NCI-H187 treated with DMSO at 0.1 percent for 48 hours (cell line): Measurements from ENCODE around the gene WWTR1.

Experiments used
- DNase-seq: peaks from one replicate; lab custom pipeline; 2025; lab: John Stamatoyannopoulos, UW

The WWTR1 gene

DNA sequence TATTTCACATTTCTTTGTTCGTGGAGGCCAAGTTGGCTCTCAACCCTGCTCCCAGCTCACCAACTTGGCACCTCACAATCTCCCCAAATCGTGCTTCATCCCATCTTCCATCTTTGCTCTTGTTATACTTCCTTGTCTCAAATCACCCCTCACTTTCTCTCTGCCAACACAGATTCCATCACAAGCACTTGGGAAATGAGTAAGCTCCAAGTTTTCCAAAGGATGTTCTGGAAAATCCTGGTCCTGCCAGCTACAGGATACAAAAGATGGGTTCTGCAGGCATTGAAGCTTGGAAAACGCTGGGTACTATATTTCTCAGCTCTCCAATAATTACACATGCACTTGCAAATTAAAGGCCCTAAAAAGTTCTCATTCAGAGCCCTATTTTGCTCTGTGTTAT is 187.4 kb downstream of the WWTR1 start:
- DNase-seq: no peak

DNA sequence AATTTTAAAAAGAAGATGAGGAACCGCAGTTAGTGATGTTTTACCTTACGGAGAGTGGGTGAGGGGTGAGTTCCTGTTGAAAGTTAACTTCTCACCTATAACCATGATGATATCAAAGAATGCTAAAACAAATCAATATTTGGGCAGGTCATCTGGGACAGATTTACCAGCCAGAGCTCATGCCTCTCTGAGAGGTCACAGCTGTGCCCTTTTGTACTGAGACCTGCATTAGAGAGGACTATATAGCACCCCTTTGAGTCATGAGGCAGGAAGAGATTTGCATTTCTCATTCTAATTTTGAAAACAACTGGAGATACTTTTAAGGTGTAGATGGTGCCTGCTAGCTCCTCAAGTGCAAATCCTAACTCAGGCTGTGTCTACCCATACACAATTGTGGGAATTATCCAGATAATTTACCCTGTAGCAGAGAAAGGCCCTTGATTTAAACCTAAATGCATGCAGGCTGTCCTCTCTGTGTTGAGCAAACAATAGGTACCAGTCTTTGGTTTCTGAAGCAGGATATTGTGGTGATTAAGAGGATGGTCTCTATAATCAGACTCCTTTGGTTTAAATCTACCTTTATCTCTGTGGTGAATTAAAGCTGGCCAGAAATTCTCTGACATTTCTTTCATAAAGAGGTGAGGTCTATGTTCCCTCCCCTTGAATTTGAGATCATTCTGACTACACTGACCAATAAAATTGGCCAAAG is 189.2 kb downstream of the WWTR1 start:
- DNase-seq: no peak
